HG03378 (cell line): Measurements from ENCODE around the gene GABRB2.
"Not testable (repeated sequence)": the region's sequence is repeated elsewhere in the genome, so short reads cannot be mapped to it uniquely, and the experiment has no call there.

ENCODE experiments used
- ATAC-seq: cut with Tn5 transposase; IDR thresholded peaks from one replicate; pipeline ENCODE4 v1.9.1; 2021; ENCODE audit warnings: mild to moderate bottlenecking, moderate library complexity; ENCODE audit not compliant: unreplicated experiment

GABRB2 gene

GRCh38 chr5:161546470-161547301 is at the start of gene GABRB2:
Gene GABRB2 (minus strand): TSS chr5:161546725. CDS start chr5:161546643, 82 bp downstream.
- peak; percentile 75 for ATAC-seq

- peak; percentile 64 for ATAC-seq
Observed at GRCh38 chr5:161585798-161586197, 39.3 kb upstream of the GABRB2 start.

GRCh38 chr5:161580621-161581020 is 34.1 kb upstream of the GABRB2 start:
- no peak for ATAC-seq

GRCh38 chr5:161572914-161573313 is 26.4 kb upstream of the GABRB2 start:
- ATAC-seq = no peak

DNA sequence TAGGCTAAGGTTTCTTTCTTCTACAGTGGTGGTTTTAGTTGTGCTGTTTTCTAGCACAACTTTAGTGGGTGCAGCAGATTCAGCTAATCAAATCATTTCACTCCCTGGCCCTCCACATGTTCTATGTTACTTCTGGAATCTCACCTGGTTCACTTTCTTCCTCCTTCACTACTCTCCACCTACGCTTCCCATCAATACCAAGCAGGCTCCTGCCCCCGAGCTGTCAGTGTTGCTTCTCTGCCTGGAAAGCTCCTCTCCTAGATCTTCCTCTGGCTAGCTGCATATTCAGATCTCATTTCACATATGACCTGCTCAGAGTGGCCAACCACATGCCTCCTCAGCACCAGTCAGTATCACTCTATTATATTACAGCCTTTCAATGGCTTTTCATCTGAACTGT is 19.6 kb upstream of the GABRB2 start:
- no peak for ATAC-seq

- ATAC-seq = no peak
Observed at GRCh38 chr5:161562446-161562845, 15.9 kb upstream of the GABRB2 start.

- no peak for ATAC-seq
Observed at GRCh38 chr5:161549106-161549505, 2.6 kb upstream of the GABRB2 start.

- ATAC-seq = no peak
Observed at GRCh38 chr5:161548487-161549094, 2.1 kb upstream of the GABRB2 start.

DNA sequence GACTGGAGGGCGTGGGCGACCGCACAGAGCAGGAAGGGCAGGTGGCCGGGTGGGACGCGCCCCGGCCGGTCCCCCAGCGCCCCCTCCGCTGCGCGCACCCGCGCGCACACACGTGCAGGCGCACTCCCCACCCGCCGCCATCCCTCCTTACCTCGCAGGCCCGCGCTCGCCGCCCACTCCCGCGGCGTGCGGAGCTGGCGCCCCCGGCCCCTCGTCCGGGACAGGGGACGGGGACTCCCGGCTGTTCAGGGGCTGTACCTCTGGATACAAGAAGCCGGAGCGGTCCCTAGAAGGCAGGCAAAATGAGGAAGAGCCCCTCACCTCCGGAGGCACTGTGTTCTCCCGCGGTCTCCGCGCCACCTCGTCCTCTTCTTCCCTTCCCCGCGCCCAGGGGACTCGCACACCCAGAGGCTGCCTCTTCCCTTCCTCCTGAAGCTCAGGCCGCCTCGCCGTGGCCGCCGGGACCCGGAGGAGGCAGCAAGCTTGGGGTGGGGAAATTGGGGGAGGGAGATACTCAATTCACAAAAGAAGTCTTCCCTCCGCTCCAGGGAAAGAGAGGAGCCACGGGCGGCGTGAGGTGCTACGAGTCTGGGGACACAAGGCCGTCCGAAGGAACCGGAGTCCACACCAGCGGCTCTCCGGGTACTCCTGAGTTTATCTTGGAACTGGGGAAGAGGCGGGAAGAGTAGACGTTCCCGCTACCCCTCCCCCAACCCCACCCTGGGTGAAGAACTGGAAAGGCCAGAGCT is 1.4 kb upstream of the GABRB2 start:
- ATAC-seq = no peak

DNA sequence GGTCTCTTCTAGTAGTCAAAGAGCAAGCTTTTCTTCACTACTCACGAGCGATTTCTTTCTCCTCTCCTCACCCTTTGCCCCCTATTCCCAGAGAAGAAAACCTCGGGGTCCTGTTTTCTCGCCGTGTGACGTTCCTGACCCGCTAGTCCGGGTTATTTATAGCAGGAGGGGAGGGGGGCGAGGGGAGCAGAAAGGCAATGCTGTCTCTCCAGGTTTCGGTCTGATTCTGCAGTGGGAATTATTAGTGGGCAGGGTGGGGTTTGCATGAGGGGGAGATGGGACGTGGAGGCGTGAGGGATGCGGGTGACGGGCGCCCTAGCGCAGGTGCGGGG is 847 bp upstream of the GABRB2 start:
- ATAC-seq = no peak

DNA sequence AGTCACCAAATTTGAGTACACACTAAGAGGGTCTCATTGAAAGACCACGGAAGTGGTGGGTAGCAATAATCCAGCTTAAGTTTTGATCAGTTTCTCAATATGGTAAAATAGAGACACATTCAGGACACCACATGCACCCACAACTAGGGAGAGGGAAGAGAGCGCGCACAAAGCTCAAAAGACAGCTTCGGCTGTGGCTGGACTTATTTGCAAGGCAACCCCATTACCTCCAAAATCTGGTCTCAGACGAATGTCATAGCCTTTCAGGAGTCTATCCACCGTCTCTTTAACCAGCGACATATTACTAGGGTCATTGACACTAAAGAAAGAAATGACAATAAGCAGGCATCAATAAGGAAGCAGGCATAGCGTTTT is 443 bp downstream of the GABRB2 start:
- peak; percentile 5 for ATAC-seq

DNA sequence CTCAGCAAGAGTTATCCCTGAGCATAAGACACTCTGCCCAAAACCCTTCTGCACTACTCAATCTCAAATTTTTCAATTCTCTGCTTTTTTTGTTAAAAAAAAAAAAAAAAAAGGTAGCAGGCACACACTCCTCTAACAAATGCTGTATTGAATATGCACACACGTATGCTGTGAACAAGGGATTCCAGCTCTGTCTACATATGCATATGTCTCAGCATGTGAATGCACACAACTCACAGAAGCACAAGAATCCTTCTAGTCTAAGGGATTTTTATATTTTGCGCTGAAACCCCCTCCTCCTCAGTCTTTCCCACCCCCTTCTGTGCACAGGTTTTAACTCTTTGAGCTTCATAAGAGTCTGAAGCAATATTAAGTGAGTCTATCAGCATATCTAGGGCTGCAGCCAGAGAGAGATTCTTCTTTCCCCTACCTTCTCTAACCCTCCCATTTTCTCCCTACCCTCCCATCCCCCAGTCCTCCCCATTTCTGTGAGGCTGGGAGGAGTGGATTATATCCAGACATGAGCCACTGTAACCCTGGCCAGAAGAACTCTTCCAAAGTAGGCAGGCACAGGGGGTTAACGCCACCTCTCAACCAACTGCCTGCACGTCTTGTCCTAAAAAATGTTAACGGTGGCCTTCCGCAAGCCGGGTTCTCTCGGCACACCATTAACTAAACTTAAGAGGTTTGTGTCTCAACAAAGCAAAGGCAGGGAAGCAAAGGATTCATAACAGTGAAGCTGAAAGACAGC is 1.0 kb downstream of the GABRB2 start:
- ATAC-seq = no peak

GRCh38 chr5:161544350-161544765 is 2.2 kb downstream of the GABRB2 start:
- ATAC-seq = peak; percentile 57

DNA sequence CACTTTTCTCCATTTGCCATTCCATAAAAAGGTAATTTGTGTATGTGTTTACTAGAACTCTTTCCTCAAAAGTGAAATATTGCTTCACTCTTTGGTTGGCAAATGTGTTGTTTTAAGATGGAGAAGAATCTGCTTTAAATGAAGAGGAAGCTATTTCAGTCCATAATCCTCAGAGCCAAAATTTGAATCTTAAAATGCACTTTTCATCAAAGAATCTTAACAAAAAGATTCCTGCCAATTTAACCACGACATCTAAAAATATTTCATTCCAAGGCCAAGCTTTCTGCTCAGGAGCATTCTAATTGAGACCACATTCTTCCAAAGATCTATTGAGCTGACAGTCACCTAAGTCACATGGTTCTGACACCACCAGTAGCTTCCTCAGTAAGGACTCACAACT is 7.5 kb downstream of the GABRB2 start:
- no peak for ATAC-seq

DNA sequence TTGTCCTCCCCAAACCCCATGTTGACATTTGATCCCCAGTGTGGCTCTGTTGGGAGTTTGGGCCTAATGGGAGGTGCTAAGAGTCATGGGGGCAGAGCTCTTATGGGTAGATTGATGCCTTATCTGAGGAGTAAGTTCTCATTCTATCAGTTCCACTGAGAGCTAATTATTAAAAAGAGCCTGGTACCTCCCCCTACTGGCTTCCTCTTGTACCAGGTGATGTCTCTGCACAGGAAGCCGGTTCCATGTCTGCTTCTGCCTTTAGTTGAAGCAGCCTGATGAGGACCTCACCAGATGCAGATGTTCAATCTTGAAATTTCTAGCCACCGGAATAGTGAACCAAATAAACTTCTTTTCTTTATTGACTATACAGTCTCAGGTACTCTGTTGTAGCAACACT is 10.8 kb downstream of the GABRB2 start:
- ATAC-seq = no peak

GRCh38 chr5:161530700-161531099 is 15.8 kb downstream of the GABRB2 start:
- ATAC-seq = no peak

GRCh38 chr5:161513942-161514341 is 32.6 kb downstream of the GABRB2 start:
- no peak for ATAC-seq

DNA sequence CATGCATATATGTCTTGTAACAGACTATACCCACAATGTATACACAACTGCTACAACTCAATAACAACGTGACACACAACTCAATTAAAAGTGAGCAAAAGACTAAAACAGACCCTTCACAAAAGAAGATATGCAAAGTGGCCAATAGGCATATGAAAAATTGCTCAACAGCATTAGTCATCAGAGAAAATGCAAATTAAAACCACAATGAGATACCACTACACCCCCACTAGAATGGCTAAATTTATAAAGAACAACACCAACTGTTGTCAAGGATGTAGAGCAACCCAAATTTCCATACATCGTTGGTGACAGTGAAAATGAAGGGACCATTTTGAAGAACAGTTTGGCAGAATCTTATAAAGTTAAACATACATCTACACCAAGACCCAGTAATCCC is 38.9 kb downstream of the GABRB2 start:
- peak; percentile 88 for ATAC-seq

DNA sequence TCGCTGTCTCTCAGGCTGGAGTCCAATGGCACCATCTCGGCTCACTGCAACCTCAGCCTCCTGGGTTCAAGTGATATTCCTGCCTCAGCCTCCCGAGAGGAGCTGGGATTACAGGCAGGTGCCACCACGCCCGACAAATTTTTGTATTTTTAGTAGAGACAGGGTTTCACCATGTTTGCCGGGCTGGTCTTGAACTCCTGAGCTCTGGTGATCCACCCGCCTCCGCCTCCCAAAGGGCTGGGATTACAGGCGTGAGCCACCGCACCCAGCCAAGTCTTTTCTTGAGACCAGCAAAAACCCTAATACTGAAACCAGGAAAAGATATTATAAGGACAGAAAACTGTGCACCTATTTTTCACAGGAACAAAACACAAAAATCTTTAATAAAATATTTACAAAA is 41.4 kb downstream of the GABRB2 start:
- not testable (repeated sequence) for ATAC-seq

DNA sequence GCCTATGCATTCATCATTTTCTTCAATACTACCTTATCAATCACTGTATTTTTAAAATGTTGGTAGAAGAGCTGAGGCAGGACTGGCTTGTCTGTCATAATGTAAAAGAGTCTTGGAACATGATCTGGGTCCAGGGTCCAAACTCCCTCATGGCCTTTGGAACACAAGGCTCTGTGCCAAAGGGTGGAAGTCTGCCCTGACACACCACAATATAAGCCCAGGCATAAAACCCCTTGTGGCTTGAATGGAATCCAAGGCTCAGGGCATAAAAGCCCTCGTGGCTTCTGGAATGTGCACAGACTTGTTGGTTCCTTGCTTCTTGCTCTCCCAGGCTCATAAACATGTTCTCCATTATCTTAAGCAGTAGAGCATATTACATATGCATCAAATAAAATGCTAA is 48.0 kb downstream of the GABRB2 start:
- no peak for ATAC-seq

DNA sequence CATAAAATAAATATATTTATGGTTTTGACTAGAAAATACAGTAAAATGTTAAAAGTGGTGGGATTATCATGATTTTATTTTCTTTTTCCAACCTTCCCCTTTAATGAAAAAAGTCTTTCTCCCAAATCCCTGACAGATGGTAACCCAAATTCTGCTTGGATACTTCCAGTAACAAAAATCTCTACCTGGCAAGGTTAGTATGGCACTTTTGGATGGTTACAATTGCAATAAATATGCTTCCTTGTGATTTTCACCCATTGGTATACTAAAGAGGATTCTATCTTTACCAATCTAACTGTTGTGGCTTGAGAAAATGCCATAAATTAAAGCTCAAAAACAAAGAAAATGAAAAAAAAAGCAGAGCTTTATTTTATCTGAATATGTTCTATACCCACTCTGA is 62.8 kb downstream of the GABRB2 start:
- ATAC-seq = no peak
